NCI-H146 (cell line): ENCODE measurements around the gene CYBRD1.

ENCODE experiments used
- DNase-seq: peaks from one replicate; lab custom pipeline; 2025; lab: John Stamatoyannopoulos, UW

The CYBRD1 gene

GRCh38 chr2:171602352-171602751 lies 80.1 kb downstream of the CYBRD1 start:
- DNase-seq = peak; percentile 43
